HCT116 (cell line): ENCODE results near the gene GPR78. TPM values are rescaled to one million over a fixed set of nuclear protein-coding genes. Genes with fewer than 3 reads are reported as not detected.

Experiments
- ATAC-seq: fragments of 200-7000 bp; cut with Tn5 transposase; 2 replicates; pipeline ENCODE4 v1.9.1; 2020; ENCODE audit warnings: mild to moderate bottlenecking, moderate library complexity
- BruUV-seq: library from RNA; stranded (reverse); fragments of 400-500 nt; replicated peaks from 2 replicates; lab custom pipeline; 2021; lab: Mats Ljungman, UMichigan
- CTCF ChIA-PET: fragments of 300-600 bp; sonication (Branson Sonifier 250); formaldehyde crosslinking; loops from one replicate; lab custom pipeline; 2021; ENCODE audit warnings: antibody characterized with exemption; lab: Charles Lee
- POLR2A ChIA-PET: fragments of 300-600, 350-600 bp; sonication (Branson Sonifier 250); formaldehyde crosslinking; loops from one replicate; lab custom pipeline; 2021; ENCODE audit warnings: antibody characterized with exemption; lab: Charles Lee
- RAD21 ChIA-PET, 2 experiments: fragments of 300-600 bp; sonication (Branson Sonifier 250); formaldehyde crosslinking; loops; one replicate each; lab custom pipeline; 2023; ENCODE audit warnings: low total read pairs in 2 of 2; ENCODE audit not compliant: uncharacterized antibody in 2 of 2, unreplicated experiment in 2 of 2, low non-redundant PET in 1 of 2; lab: Charles Lee
- DNase-seq: peaks from one replicate; pipeline ENCODE4 v3.0.0-alpha.2; 2010; ENCODE audit warnings: low read depth, low spot score
- H2AFZ ChIP-seq: fragments of 200-600 bp; shearing (Covaris generic), sonication (generic); 2 replicates; pipeline ENCODE4 v1.6.1; 2017; ENCODE audit warnings: low read depth, mixed run types, mixed read lengths, antibody characterized with exemption, low read length; ENCODE audit not compliant: poor library complexity, severe bottlenecking
- H3K27ac ChIP-seq: 2 replicates; pipeline ENCODE4 v1.5.1; 2012; ENCODE audit warnings: low read depth, low read length
- H3K27me3 ChIP-seq: fragments of 200-600 bp; sonication (generic); 2 replicates; pipeline ENCODE4 v1.6.1; 2016; ENCODE audit warnings: mixed run types, low read length, mixed read lengths; ENCODE audit not compliant: insufficient read depth
- H3K36me3 ChIP-seq, 2 experiments: fragments of 200-500 bp in 1 of 2; fragments of 200-600 bp in 1 of 2; sonication (Bioruptor generic) in 1 of 2; sonication (generic) in 1 of 2; 2 replicates each; pipeline versions ENCODE4 v1.5.1 to v1.6.1; 2014 to 2016; ENCODE audit warnings: low read length in 2 of 2, inconsistent platforms in 1 of 2, mixed read lengths in 1 of 2, mixed run types in 1 of 2; ENCODE audit not compliant: insufficient read depth in 2 of 2, control insufficient read depth in 1 of 2
- H3K4me1 ChIP-seq, 2 experiments: fragments of 200-600 bp in 1 of 2; sonication (generic) in 1 of 2; 2 replicates each; pipeline versions ENCODE4 v1.5.1 to v1.6.1; 2012 to 2017; ENCODE audit warnings: low read length in 2 of 2, inconsistent platforms in 1 of 2, mild to moderate bottlenecking in 1 of 2, mixed read lengths in 1 of 2, mixed run types in 1 of 2, moderate library complexity in 1 of 2; ENCODE audit not compliant: insufficient read depth in 2 of 2, control insufficient read depth in 1 of 2
- H3K4me2 ChIP-seq: fragments of 200-600 bp; sonication (generic); 2 replicates; pipeline ENCODE4 v1.6.1; 2017; ENCODE audit warnings: mixed run types, low read length, mixed read lengths
- H3K4me3 ChIP-seq, 2 experiments: fragments of 200-600 bp in 1 of 2; sonication (generic) in 1 of 2; replicated peaks in 1 of 2; 2 replicates each; pipeline ENCODE4 v1.5.1; 2011 to 2016; ENCODE audit warnings: low read length in 2 of 2, control low read depth in 1 of 2, low read depth in 1 of 2, mild to moderate bottlenecking in 1 of 2, mixed read lengths in 1 of 2, mixed run types in 1 of 2
- H3K79me2 ChIP-seq: fragments of 200-600 bp; sonication (generic); 2 replicates; pipeline ENCODE4 v1.6.1; 2017; ENCODE audit warnings: mild to moderate bottlenecking, mixed run types, low read length, moderate library complexity, mixed read lengths; ENCODE audit not compliant: insufficient read depth
- H3K9ac ChIP-seq: fragments of 200-600 bp; sonication (generic); 2 replicates; pipeline ENCODE4 v1.6.1; 2016; ENCODE audit warnings: low read length, mixed read lengths
- H3K9me2 ChIP-seq: fragments of 200-600 bp; sonication (generic), shearing (Covaris generic); 2 replicates; pipeline ENCODE4 v1.6.1; 2017; ENCODE audit warnings: mixed run types, mild to moderate bottlenecking, moderate library complexity; ENCODE audit not compliant: insufficient read depth
- H3K9me3 ChIP-seq, 2 experiments: fragments of 200-500 bp in 1 of 2; fragments of 200-600 bp in 1 of 2; sonication (Bioruptor generic) in 1 of 2; sonication (generic) in 1 of 2; 2 replicates each; pipeline ENCODE4 v1.6.1; 2014 to 2017; ENCODE audit warnings: low read length in 2 of 2, mixed read lengths in 2 of 2, inconsistent platforms in 1 of 2, low read depth in 1 of 2, mild to moderate bottlenecking in 1 of 2, mixed run types in 1 of 2, moderate library complexity in 1 of 2; ENCODE audit not compliant: control insufficient read depth in 1 of 2, insufficient read depth in 1 of 2
- H4K20me1 ChIP-seq: fragments of 200-600 bp; sonication (generic), shearing (Covaris generic); 2 replicates; pipeline ENCODE4 v1.6.1; 2017; ENCODE audit warnings: mixed run types, mild to moderate bottlenecking, moderate library complexity; ENCODE audit not compliant: insufficient read depth
- CBX3 ChIP-seq: IDR thresholded peaks from 2 replicates; pipeline ENCODE4 v1.6.1; 2012; ENCODE audit warnings: low read depth
- CEBPB ChIP-seq: IDR thresholded peaks from 2 replicates; pipeline ENCODE4 v1.6.1; 2012; ENCODE audit warnings: low read depth
- CTCF ChIP-seq, 3 experiments: fragments of 200-600 bp in 1 of 3; sonication (generic) in 1 of 3; IDR thresholded peaks in 2 of 3; conservative IDR thresholded peaks in 1 of 3; 2 replicates each; pipeline ENCODE4 v1.5.1; 2012 to 2017; ENCODE audit warnings: low read depth in 2 of 3, low read length in 2 of 3, antibody characterized with exemption in 1 of 3, borderline replicate concordance in 1 of 3, control low read depth in 1 of 3, mild to moderate bottlenecking in 1 of 3, mixed read lengths in 1 of 3, mixed run types in 1 of 3, moderate library complexity in 1 of 3; ENCODE audit not compliant: insufficient read depth in 1 of 3
- EGR1 ChIP-seq: IDR thresholded peaks from 2 replicates; pipeline ENCODE4 v1.6.1; 2012; ENCODE audit warnings: low read depth
- ELF1 ChIP-seq: IDR thresholded peaks from 2 replicates; pipeline ENCODE4 v1.6.1; 2012; ENCODE audit warnings: low read depth, borderline replicate concordance
- EZH2phosphoT487 ChIP-seq: fragments of 200-600 bp; IDR thresholded peaks from 2 replicates; pipeline ENCODE4 v1.6.1; 2018; ENCODE audit warnings: antibody characterized with exemption, borderline replicate concordance
- JUND ChIP-seq: IDR thresholded peaks from 2 replicates; pipeline ENCODE4 v1.6.1; 2012
- POLR2A ChIP-seq: IDR thresholded peaks from 2 replicates; pipeline ENCODE4 v1.7.0; 2011; ENCODE audit warnings: borderline replicate concordance; ENCODE audit not compliant: insufficient read depth, insufficient read length; ENCODE audit errors: extremely low read depth
- POLR2AphosphoS5 ChIP-seq: IDR thresholded peaks from 2 replicates; pipeline ENCODE4 v1.6.1; 2011; ENCODE audit warnings: mild to moderate bottlenecking, low read depth, low read length, moderate library complexity
- SP1 ChIP-seq: IDR thresholded peaks from 2 replicates; pipeline ENCODE4 v1.6.1; 2012; ENCODE audit warnings: low read depth
- TCF7L2 ChIP-seq: IDR thresholded peaks from 2 replicates; pipeline ENCODE4 v1.7.0; 2011; ENCODE audit warnings: borderline replicate concordance, inconsistent platforms; ENCODE audit not compliant: insufficient read depth, insufficient read length; ENCODE audit errors: extremely low read depth
- ZFX ChIP-seq: fragments of 450-650 bp; IDR thresholded peaks from 2 replicates; pipeline ENCODE4 v1.6.1; 2017
- intact Hi-C: fragments of 100-400 bp; cut with micrococcal nuclease; formaldehyde crosslinking; loops from 2 replicates; pipeline ENCODE4 v1.10.0; 2022
- total RNA-seq: library from RNA; stranded (reverse); gene quantifications from one replicate; pipeline ENCODE4 v1.2.1, GENCODE V29; 2021; ENCODE audit not compliant: unreplicated experiment
- TF ChIP-seq, protein P1 (sequence below): IDR thresholded peaks from 2 replicates; pipeline ENCODE4 v1.6.1; 2011; ENCODE audit warnings: mild to moderate bottlenecking, low read length, moderate library complexity; ENCODE audit not compliant: insufficient replicate concordance; ENCODE audit errors: extremely low read depth

Gene GPR78
- total RNA-seq, 1 experiment from 2014 or later, result not detected

- no TSS peak for BruUV-seq
- H2AFZ ChIP-seq, result no peak overlapping the region
- no peaks in the 10 kb centered on the region for H3K36me3 ChIP-seq
- H3K4me2 ChIP-seq, result no peak overlapping the region
- H3K9ac ChIP-seq, result no peak overlapping the region
- H3K27me3 ChIP-seq, result 0 out of 2 replicates have a peak, but pooled peaks cover 2% of the 10 kb centered on the region
- no peak for TF ChIP-seq POLR2AphosphoS5
- no peak for TF ChIP-seq CEBPB
- TF ChIP-seq ZFX, result no peak
- no peak for TF ChIP-seq SP1
- TF ChIP-seq EGR1, result no peak
- TF ChIP-seq TCF7L2, result no peak
- no peak for TF ChIP-seq JUND
- no peak for TF ChIP-seq ELF1
- TF ChIP-seq, protein P1, sequence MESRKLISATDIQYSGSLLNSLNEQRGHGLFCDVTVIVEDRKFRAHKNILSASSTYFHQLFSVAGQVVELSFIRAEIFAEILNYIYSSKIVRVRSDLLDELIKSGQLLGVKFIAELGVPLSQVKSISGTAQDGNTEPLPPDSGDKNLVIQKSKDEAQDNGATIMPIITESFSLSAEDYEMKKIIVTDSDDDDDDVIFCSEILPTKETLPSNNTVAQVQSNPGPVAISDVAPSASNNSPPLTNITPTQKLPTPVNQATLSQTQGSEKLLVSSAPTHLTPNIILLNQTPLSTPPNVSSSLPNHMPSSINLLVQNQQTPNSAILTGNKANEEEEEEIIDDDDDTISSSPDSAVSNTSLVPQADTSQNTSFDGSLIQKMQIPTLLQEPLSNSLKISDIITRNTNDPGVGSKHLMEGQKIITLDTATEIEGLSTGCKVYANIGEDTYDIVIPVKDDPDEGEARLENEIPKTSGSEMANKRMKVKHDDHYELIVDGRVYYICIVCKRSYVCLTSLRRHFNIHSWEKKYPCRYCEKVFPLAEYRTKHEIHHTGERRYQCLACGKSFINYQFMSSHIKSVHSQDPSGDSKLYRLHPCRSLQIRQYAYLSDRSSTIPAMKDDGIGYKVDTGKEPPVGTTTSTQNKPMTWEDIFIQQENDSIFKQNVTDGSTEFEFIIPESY, result no peak
- TF ChIP-seq CBX3, result no peak
- no peak for TF ChIP-seq POLR2A
- no peak for TF ChIP-seq EZH2phosphoT487
- TF ChIP-seq CTCF (IDR thresholded peaks at IDR 0.05 in 2 of 3, conservative IDR thresholded peaks at IDR 0.05 in 1 of 3; ENCODE audit: borderline replicate concordance in 1 of 3, insufficient read depth in 1 of 3, low read depth in 2 of 3, low read length in 2 of 3), result no peak
- TF ChIP-seq, all 23 proteins: peak for 0
- no peaks in the 10 kb centered on the region for H3K9me2 ChIP-seq
- peaks cover 0 to 21% of the 10 kb centered on the region in 2 experiments; a peak in 3 of 4 replicates for H3K4me1 ChIP-seq
- no peaks in the 10 kb centered on the region for H4K20me1 ChIP-seq
- no peak overlapping the region for H3K4me3 ChIP-seq
- H3K27ac ChIP-seq, result no peak overlapping the region
- ChIA-PET RAD21 (no interaction called here), POLR2A (no interaction called here), CTCF (interaction anchor here (3.4 kb wide), 1 partner anchor 79 kb away, joined by 35 read pairs; no protein-coding TSS in a partner anchor)
- intact Hi-C loops, result loop anchor here (5.0 kb wide), 1 partner anchor 38 kb away; no protein-coding TSS in a partner anchor
- no peaks in the 10 kb centered on the region for H3K9me3 ChIP-seq
- no peaks in the 10 kb centered on the region for H3K79me2 ChIP-seq
- DNase-seq (no peak), ATAC-seq (no peak)
Observed at GRCh38 chr4:8548731-8549351, 31.4 kb upstream of the GPR78 start.
